ENCODE data around the gene CDH11. TPM values are rescaled to one million over a fixed set of nuclear protein-coding genes. Genes with fewer than 3 reads are reported as not detected.

Gene CDH11, protein sequence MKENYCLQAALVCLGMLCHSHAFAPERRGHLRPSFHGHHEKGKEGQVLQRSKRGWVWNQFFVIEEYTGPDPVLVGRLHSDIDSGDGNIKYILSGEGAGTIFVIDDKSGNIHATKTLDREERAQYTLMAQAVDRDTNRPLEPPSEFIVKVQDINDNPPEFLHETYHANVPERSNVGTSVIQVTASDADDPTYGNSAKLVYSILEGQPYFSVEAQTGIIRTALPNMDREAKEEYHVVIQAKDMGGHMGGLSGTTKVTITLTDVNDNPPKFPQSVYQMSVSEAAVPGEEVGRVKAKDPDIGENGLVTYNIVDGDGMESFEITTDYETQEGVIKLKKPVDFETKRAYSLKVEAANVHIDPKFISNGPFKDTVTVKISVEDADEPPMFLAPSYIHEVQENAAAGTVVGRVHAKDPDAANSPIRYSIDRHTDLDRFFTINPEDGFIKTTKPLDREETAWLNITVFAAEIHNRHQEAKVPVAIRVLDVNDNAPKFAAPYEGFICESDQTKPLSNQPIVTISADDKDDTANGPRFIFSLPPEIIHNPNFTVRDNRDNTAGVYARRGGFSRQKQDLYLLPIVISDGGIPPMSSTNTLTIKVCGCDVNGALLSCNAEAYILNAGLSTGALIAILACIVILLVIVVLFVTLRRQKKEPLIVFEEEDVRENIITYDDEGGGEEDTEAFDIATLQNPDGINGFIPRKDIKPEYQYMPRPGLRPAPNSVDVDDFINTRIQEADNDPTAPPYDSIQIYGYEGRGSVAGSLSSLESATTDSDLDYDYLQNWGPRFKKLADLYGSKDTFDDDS
- 0.13 to 0.78 TPM (median 0.63 TPM) in 5 replicates for total RNA-seq (2022; extraction: Qiagen RNA extraction; ENCODE audit: low read depth)

DNA sequence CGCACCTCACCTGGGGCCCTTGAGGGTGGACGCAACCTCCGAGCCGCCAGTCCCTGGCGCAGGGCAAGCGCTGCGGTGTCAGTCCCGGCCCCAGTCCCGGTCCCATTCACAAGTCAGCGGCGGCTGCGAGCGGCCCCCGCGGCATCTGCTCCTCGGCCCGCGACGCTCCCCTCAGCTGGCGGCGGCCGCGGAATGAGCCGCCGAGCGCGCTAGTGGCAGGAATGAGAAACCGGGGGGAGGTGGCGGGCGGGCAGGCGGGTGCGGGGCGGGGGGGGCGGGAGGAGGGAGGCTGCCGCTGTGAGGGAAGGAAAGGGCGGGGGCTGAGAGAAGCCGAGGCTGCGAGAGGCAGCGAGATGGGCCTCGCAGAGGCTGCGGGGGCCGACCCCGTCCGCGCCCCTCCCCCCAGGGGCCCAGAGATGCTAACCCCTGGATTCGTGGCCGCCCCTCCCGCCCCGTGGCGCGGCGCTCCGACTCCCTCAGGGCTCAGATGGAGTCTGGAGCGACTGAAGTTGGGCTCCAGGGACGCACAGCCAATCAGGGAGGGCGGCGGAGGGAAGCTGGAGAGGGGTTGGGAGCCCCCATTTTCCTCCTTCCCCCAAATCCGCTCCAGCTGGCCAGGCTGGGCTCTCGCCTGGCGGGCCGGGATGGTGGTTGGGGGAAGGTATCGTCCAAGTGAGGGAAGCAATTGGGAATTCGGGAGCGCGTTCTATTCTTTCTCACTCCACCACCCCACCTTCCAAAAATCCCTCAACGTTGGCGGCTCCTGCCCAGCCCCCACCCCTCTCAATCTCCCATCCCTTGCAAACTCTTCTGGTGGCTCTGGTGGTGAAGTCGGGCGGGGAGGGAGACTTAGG is at the start of gene CDH11:
Gene CDH11 (minus strand): TSS at position 194 of the 854 bp plus-strand sequence. CDS start 117,194 bp downstream, outside the sequence.

